RWPE1 (cell line): ENCODE measurements around the gene SYT1.

ENCODE experiments used
- CTCF ChIA-PET: fragments of 350-600 bp; sonication (Branson Sonifier 250); formaldehyde crosslinking; extraction: SDS; loops from one replicate; lab custom pipeline; 2021; lab: Yijun Ruan, JAX
- POLR2A ChIA-PET: fragments of 400-600 bp; formaldehyde crosslinking; extraction: SDS; loops from one replicate; lab custom pipeline; 2020; ENCODE audit warnings: antibody characterized with exemption; ENCODE audit not compliant: low non-redundant PET; lab: Yijun Ruan, JAX
- DNase-seq: peaks from one replicate; pipeline ENCODE4 v3.0.0; 2012; ENCODE audit warnings: low spot score
- H3K27ac ChIP-seq: fragments of 450-650 bp; 2 replicates; pipeline ENCODE4 v1.5.1; 2017
- TF ChIP-seq, protein P1 (sequence below): fragments of 450-650 bp; conservative IDR thresholded peaks from 2 replicates; pipeline ENCODE4 v1.5.1; 2017; ENCODE audit warnings: low read depth, mild to moderate bottlenecking

The SYT1 gene

GRCh38 chr12:79283364-79283763, 418.8 kb downstream of the SYT1 start:
- ChIA-PET CTCF (no interaction called here), POLR2A (no interaction called here)
- no peak overlapping the region for H3K27ac ChIP-seq
- no peak for DNase-seq
- TF ChIP-seq, protein P1, sequence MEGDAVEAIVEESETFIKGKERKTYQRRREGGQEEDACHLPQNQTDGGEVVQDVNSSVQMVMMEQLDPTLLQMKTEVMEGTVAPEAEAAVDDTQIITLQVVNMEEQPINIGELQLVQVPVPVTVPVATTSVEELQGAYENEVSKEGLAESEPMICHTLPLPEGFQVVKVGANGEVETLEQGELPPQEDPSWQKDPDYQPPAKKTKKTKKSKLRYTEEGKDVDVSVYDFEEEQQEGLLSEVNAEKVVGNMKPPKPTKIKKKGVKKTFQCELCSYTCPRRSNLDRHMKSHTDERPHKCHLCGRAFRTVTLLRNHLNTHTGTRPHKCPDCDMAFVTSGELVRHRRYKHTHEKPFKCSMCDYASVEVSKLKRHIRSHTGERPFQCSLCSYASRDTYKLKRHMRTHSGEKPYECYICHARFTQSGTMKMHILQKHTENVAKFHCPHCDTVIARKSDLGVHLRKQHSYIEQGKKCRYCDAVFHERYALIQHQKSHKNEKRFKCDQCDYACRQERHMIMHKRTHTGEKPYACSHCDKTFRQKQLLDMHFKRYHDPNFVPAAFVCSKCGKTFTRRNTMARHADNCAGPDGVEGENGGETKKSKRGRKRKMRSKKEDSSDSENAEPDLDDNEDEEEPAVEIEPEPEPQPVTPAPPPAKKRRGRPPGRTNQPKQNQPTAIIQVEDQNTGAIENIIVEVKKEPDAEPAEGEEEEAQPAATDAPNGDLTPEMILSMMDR = no peak

GRCh38 chr12:79288911-79289310, 424.3 kb downstream of the SYT1 start:
- ChIA-PET CTCF (no interaction called here), POLR2A (no interaction called here)
- no peak overlapping the region for H3K27ac ChIP-seq
- TF ChIP-seq, protein P1 = no peak
- no peak for DNase-seq

DNA sequence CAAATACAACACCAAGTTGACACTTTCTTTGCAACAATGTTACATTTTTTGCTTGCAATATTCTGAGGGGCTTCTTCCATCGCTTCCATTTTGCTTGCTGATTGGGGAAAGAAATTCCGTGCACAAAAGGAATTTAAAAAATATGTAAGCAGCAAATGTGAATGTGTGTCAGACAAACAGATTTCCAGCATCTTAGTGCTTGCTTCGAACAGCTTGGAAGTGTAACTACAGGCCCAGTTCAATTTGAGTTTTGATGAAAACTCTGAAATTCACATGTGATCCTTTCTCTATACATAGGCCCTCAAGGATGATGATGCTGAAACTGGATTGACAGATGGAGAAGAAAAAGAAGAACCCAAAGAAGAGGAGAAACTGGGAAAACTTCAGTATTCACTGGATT, 427.1 kb downstream of the SYT1 start:
- DNase-seq = no peak
- CTCF ChIA-PET = no interaction called here
- POLR2A ChIA-PET = no interaction called here
- no peak overlapping the region for H3K27ac ChIP-seq
- TF ChIP-seq, protein P1 = no peak

DNA sequence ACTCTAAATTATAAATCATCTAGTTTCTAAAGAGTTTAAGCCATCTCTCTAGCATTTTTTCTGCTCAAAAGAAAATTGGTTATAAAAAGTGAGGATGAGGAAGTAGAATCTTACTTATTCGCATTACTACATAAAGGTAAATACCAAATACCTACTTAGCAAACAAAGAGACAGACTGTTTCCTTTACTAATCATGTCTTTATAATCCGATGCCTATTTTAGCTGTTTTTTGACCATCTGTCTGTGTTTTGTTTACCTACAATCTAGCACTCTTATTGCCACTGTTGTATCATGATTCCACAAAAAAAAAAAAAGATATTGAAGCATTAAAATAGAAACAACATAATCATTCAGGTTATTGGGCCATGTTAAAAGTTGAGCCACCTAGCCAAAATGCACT, 430.0 kb downstream of the SYT1 start:
- no peak for DNase-seq
- ChIA-PET CTCF (no interaction called here), POLR2A (no interaction called here)
- TF ChIP-seq, protein P1 = no peak
- H3K27ac ChIP-seq = no peak overlapping the region

DNA sequence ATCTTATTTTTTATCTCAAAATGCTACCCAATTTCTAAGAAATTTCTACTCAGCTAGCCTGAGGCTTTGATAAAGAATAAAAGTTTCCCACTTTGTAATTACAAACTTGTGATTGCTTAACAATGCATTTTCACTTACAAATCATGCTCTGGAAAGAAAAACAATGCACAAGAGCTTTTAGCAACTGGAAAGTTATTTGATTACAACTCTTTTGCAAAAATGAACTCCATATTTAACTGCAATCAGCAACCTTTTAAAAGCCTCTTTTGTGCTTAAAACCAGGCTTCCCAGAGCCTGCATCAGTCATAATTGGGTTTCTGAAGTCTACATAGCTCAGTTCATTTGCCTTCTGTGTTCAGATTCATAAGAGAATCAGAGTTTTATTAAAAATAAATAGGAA, 431.0 kb downstream of the SYT1 start:
- TF ChIP-seq, protein P1 = no peak
- DNase-seq = no peak
- no peak overlapping the region for H3K27ac ChIP-seq
- POLR2A ChIA-PET = no interaction called here
- CTCF ChIA-PET = interaction anchor here (0.6 to 0.7 kb wide), 2 partner anchors 41 to 88 kb away, joined by 3 to 4 read pairs; no protein-coding TSS in a partner anchor

GRCh38 chr12:79296133-79296532, 431.6 kb downstream of the SYT1 start:
- DNase-seq = no peak
- POLR2A ChIA-PET = no interaction called here
- H3K27ac ChIP-seq = no peak overlapping the region
- CTCF ChIA-PET = no interaction called here
- TF ChIP-seq, protein P1 = no peak

DNA sequence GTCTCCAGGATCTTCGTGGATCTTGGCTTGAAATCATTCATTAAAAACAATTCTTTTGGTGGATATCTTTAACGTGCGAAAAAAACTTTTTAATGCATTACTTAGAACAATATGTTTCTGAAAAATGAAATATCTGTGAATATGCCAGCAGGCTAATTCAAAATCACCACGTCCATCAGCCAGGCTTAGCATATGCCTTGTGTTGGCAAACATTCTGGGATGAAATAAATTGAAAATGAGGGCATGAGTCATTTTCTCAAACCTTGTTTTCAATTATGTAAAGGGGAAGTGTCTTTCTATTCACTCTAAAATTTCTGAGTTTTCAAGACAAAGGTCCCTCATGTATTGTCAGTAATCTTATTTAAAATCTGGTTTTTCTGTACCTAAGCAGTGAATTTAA, 432.3 kb downstream of the SYT1 start:
- ChIA-PET POLR2A (no interaction called here), CTCF (no interaction called here)
- no peak overlapping the region for H3K27ac ChIP-seq
- no peak for DNase-seq
- TF ChIP-seq, protein P1 = no peak
